MM.1S (cell line): ENCODE data around the gene HEPACAM2.
A peak's percentile ranks its signal among the peaks of the same experiment; 100 is the strongest.

Experiments used
- DNase-seq: peaks from one replicate; pipeline ENCODE4 v3.0.0-alpha.2; 2015
- H2AFZ ChIP-seq: fragments of 300-600 bp; sonication (generic); 2 replicates; pipeline ENCODE4 v1.6.0; 2016; ENCODE audit warnings: antibody characterized with exemption, low read length
- H3F3A ChIP-seq: fragments of 300-600 bp; sonication (generic); 2 replicates; pipeline ENCODE4 v1.6.1; 2016; ENCODE audit warnings: mild to moderate bottlenecking, antibody characterized with exemption, low read length, moderate library complexity, mixed read lengths; ENCODE audit not compliant: insufficient read depth
- H3K27ac ChIP-seq: fragments of 300-600 bp; sonication (generic); 2 replicates; pipeline ENCODE4 v1.5.1; 2016; ENCODE audit warnings: mild to moderate bottlenecking, low read length
- H3K27me3 ChIP-seq: fragments of 300-600 bp; sonication (generic); replicated peaks from 2 replicates; pipeline ENCODE4 v1.6.0; 2016; ENCODE audit warnings: low read length; ENCODE audit not compliant: insufficient read depth
- H3K36me3 ChIP-seq: fragments of 300-600 bp; sonication (generic); replicated peaks from 2 replicates; pipeline ENCODE4 v1.6.1; 2016; ENCODE audit warnings: mild to moderate bottlenecking, low read length, mixed read lengths; ENCODE audit not compliant: insufficient read depth
- H3K4me1 ChIP-seq: fragments of 300-600 bp; sonication (generic); 2 replicates; pipeline ENCODE4 v1.6.1; 2016; ENCODE audit warnings: low read length, mixed read lengths
- H3K4me2 ChIP-seq: fragments of 300-600 bp; sonication (generic); 2 replicates; pipeline ENCODE4 v1.6.0; 2016; ENCODE audit warnings: low read depth, low read length
- H3K4me3 ChIP-seq: fragments of 300-600 bp; sonication (generic); 2 replicates; pipeline ENCODE4 v1.5.1; 2016; ENCODE audit warnings: low read length, mixed read lengths
- H3K79me2 ChIP-seq: fragments of 300-600 bp; sonication (generic); 2 replicates; pipeline ENCODE4 v1.6.1; 2016; ENCODE audit warnings: mixed run types, low read length, mixed read lengths
- H3K9ac ChIP-seq: fragments of 300-600 bp; sonication (generic); 2 replicates; pipeline ENCODE4 v1.6.1; 2016; ENCODE audit warnings: low read length, mixed read lengths
- H3K9me2 ChIP-seq: fragments of 300-600 bp; sonication (generic); replicated peaks from 2 replicates; pipeline ENCODE4 v1.6.1; 2016; ENCODE audit warnings: mild to moderate bottlenecking, low read length, mixed read lengths; ENCODE audit not compliant: insufficient read depth
- H3K9me3 ChIP-seq: fragments of 300-600 bp; sonication (generic); replicated peaks from 2 replicates; pipeline ENCODE4 v1.6.1; 2016; ENCODE audit warnings: mild to moderate bottlenecking, low read length, mixed read lengths; ENCODE audit not compliant: insufficient read depth
- H4K20me1 ChIP-seq: fragments of 300-600 bp; sonication (generic); 2 replicates; pipeline ENCODE4 v1.6.1; 2016; ENCODE audit warnings: mild to moderate bottlenecking, low read length, moderate library complexity, mixed read lengths; ENCODE audit not compliant: insufficient read depth
- EZH2 ChIP-seq: fragments of 300-600 bp; sonication (generic); optimal IDR thresholded peaks from 2 replicates; pipeline ENCODE3; 2017; ENCODE audit warnings: low read depth, mild to moderate bottlenecking, antibody characterized with exemption, low read length, mixed read lengths
- EZH2phosphoT487 ChIP-seq: fragments of 300-600 bp; sonication (generic); IDR thresholded peaks from 2 replicates; pipeline ENCODE4 v1.6.1; 2018; ENCODE audit warnings: antibody characterized with exemption, low read length
- TF ChIP-seq, protein P1 (sequence below): fragments of 300-600 bp; sonication (generic); IDR thresholded peaks from 2 replicates; pipeline ENCODE4 v1.5.1; 2016; ENCODE audit warnings: antibody characterized with exemption, low read length, mixed read lengths

The HEPACAM2 gene

DNA sequence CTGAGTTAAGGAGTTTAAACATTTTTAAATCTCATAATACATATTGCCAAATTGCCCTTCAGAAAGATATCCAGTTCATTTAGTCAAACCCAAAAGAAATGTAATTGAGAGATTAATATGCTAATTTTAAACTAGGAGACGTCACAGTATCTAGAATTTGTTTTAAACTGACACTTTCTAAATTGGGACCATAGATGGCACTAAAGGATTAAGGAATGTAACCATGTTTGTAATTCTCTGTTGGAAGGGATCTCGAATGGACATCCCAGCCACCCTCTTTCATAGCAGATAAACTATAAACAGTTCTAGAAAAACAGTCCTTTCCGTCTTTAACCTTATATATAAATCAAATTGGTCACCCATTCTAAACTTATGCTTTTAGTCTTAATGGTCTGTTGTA is 48.1 kb downstream of the HEPACAM2 start:
- H3K4me3 ChIP-seq: no peak overlapping the region
- H3F3A ChIP-seq: no peaks in the 10 kb centered on the region
- H3K27me3 ChIP-seq: no peaks in the 10 kb centered on the region
- H3K4me1 ChIP-seq: no peaks in the 10 kb centered on the region
- H4K20me1 ChIP-seq: no peaks in the 10 kb centered on the region
- H2AFZ ChIP-seq: no peak overlapping the region
- H3K27ac ChIP-seq: no peak overlapping the region
- TF ChIP-seq EZH2 (no peak), EZH2phosphoT487 (no peak)
- TF ChIP-seq, protein P1, sequence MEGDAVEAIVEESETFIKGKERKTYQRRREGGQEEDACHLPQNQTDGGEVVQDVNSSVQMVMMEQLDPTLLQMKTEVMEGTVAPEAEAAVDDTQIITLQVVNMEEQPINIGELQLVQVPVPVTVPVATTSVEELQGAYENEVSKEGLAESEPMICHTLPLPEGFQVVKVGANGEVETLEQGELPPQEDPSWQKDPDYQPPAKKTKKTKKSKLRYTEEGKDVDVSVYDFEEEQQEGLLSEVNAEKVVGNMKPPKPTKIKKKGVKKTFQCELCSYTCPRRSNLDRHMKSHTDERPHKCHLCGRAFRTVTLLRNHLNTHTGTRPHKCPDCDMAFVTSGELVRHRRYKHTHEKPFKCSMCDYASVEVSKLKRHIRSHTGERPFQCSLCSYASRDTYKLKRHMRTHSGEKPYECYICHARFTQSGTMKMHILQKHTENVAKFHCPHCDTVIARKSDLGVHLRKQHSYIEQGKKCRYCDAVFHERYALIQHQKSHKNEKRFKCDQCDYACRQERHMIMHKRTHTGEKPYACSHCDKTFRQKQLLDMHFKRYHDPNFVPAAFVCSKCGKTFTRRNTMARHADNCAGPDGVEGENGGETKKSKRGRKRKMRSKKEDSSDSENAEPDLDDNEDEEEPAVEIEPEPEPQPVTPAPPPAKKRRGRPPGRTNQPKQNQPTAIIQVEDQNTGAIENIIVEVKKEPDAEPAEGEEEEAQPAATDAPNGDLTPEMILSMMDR: peak; percentile 25
- no peaks in the 10 kb centered on the region for H3K9me2 ChIP-seq
- DNase-seq: no peak
- H3K9ac ChIP-seq: no peak overlapping the region
- H3K36me3 ChIP-seq: no peaks in the 10 kb centered on the region
- H3K9me3 ChIP-seq: no peaks in the 10 kb centered on the region
- H3K4me2 ChIP-seq: no peak overlapping the region
- H3K79me2 ChIP-seq: no peaks in the 10 kb centered on the region

DNA sequence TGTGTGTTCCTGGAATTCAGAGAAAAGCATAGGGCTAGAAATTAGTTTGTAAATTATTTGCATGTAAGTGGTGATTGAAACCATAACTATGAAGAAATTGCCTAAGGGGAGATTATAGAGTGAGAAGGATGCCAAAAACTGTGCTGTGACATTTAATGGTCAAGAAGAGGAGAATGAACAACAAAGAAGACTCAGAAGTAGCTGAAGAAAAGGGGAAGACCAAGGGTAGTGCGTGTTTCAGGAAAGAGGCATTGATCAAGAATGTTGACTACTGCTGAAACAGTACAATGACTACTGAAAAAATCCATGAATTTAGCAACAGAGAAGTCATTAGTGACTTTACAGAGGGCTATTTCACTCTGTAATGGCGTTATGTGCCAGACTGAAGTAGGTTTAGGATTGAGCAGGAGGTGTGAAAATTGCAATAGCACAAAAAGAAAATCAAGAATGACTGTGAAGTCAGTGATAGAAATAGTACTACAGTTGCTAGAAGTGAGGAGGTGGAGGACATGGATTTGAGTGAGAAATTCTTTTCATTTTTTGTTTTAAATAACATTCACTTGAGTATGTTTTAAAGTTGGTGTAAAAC is 49.2 kb downstream of the HEPACAM2 start:
- Histone ChIP-seq H3K4me2 (no peak overlapping the region), H4K20me1 (no peaks in the 10 kb centered on the region)

DNA sequence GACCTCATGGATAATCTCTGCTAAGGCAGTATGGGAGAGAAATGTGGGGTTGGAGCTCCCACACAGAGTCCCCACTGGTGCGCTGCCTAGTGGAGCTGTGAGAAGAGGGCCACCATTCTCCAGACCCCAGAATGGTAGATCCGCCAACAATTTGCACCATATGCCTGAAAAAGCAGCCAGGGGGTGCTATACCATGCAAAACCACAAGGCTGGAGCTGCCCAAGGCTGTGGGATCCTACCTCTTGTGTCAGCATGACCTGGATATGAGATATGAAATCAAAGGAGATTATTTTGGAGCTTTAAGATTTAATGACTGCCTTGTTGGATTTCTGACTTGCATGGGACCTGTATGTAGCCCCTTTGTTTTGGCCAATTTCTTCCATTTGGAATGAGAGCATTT is 51.0 kb downstream of the HEPACAM2 start:
- no peak overlapping the region for H3K4me2 ChIP-seq
- no peaks in the 10 kb centered on the region for H3K27me3 ChIP-seq
- H3K36me3 ChIP-seq: no peaks in the 10 kb centered on the region
- no peaks in the 10 kb centered on the region for H3K9me2 ChIP-seq
- no peak overlapping the region for H3K9ac ChIP-seq
- no peak overlapping the region for H3K27ac ChIP-seq
- H3K9me3 ChIP-seq: 0 out of 2 replicates have a peak, but pooled peaks cover 5% of the 10 kb centered on the region
- H3K79me2 ChIP-seq: no peaks in the 10 kb centered on the region
- DNase-seq: no peak
- no peaks in the 10 kb centered on the region for H3F3A ChIP-seq
- H3K4me3 ChIP-seq: no peak overlapping the region
- no peak overlapping the region for H2AFZ ChIP-seq
- H3K4me1 ChIP-seq: no peaks in the 10 kb centered on the region
- H4K20me1 ChIP-seq: no peaks in the 10 kb centered on the region
- TF ChIP-seq EZH2phosphoT487: no peak
- TF ChIP-seq EZH2: no peak
- TF ChIP-seq, protein P1: no peak

More for the DNA sequence above, 49.2 kb downstream of the HEPACAM2 start:
- H3K27me3 ChIP-seq: no peaks in the 10 kb centered on the region
- no peaks in the 10 kb centered on the region for H3K9me3 ChIP-seq
- H3K36me3 ChIP-seq: no peaks in the 10 kb centered on the region
- no peak for DNase-seq
- TF ChIP-seq, protein P1: no peak
- TF ChIP-seq EZH2phosphoT487 (no peak), EZH2 (no peak)
- H3F3A ChIP-seq: no peaks in the 10 kb centered on the region
- H3K79me2 ChIP-seq: no peaks in the 10 kb centered on the region
- no peak overlapping the region for H3K4me3 ChIP-seq
- H3K4me1 ChIP-seq: no peaks in the 10 kb centered on the region
- no peak overlapping the region for H3K9ac ChIP-seq
- no peaks in the 10 kb centered on the region for H3K9me2 ChIP-seq
- H2AFZ ChIP-seq: no peak overlapping the region
- H3K27ac ChIP-seq: no peak overlapping the region
